Measurements from ENCODE around the gene MOB3A.

MOB3A gene

DNA sequence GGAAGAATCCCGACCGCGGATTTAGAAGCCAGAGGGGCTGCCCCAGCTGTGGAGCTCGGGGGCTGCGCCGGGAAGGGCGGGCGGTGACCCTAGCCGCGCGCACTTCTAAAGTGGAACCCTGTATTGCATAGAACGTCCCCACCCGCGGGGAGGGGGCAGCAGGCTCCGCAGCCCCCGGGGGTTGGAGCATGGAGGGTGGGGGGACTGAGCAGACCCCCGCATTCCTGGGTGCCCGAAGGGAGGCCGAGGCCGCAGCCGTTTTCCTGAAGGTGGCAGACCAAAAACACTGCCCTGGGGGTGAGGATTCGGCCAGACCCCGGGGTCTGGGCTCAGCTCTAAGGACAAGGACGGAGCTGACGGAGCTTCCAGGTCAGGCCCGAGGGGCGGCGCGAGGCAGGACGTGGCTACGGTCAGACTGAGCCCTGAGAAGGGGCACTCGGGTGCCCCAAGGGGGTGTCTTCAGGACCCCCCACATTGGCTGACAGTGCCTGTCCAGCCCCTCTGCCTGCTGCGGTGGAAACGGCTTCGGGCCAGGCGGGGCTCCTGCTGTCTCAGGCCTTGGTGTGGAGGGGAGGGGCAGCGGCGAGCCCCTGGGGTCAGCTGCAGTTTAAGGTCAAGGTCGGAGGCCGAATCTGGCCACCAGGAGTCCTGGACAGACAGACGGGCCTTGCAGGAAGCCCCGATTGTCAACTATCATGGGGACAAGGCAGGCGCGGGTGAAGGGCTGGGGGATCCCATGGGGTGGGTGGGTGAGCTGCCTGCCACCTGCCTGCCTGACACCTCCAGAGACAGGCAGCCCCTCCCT is 57.6 kb downstream of the MOB3A start:
- Histone ChIP-seq H3K27ac (no peak overlapping the region), H3K36me3 (ENCODE audit: control insufficient read depth, insufficient read depth, low read length) (no peaks in the 10 kb centered on the region), H3K4me1 (peaks cover 30% of the 10 kb centered on the region), H3K9me3 (ENCODE audit: control insufficient read depth, low read length) (no peaks in the 10 kb centered on the region), H3K27me3 (ENCODE audit: control insufficient read depth, insufficient read depth, low read length) (no peaks in the 10 kb centered on the region), H3K4me2 (ENCODE audit: low read length) (no peak overlapping the region), H2AFZ (no peak overlapping the region), H3K79me2 (peaks cover 6% of the 10 kb centered on the region), H3K9ac (no peak overlapping the region), H3K4me3 (ENCODE audit: low read depth, low read length) (no peak overlapping the region)
- TF ChIP-seq, protein P1, sequence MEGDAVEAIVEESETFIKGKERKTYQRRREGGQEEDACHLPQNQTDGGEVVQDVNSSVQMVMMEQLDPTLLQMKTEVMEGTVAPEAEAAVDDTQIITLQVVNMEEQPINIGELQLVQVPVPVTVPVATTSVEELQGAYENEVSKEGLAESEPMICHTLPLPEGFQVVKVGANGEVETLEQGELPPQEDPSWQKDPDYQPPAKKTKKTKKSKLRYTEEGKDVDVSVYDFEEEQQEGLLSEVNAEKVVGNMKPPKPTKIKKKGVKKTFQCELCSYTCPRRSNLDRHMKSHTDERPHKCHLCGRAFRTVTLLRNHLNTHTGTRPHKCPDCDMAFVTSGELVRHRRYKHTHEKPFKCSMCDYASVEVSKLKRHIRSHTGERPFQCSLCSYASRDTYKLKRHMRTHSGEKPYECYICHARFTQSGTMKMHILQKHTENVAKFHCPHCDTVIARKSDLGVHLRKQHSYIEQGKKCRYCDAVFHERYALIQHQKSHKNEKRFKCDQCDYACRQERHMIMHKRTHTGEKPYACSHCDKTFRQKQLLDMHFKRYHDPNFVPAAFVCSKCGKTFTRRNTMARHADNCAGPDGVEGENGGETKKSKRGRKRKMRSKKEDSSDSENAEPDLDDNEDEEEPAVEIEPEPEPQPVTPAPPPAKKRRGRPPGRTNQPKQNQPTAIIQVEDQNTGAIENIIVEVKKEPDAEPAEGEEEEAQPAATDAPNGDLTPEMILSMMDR (IDR thresholded peaks at IDR 0.05) = no peak

DNA sequence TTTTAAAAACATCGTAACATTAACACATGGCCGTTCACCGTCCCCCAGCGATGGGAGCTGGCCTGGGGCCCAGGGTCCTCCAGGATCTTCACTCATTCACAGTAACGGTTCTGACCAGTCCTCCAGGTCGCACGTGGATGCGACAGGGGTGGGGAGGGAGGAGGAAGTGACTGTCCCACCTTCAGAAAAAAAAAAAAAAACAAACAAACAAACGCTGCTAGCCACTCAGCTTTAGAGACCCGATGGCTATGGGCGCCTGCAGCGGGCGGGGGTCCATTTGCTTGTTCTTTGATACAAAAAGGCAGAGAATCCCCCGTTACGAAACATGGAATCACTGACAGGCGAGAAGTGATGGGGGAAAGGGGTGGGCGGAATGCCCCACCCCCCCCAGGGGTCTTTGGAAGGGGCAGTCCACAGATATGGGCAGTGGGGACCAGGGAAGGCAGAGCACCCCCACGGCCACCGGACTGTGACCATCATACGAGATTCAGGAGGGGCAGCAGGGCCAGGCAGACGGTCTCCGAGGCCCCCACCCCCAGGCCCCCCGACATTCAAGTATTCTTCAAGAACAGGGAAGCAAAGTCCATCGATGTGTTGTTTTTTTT is 58.4 kb downstream of the MOB3A start:
- Histone ChIP-seq H3K27me3 (ENCODE audit: control insufficient read depth, insufficient read depth, low read length) (no peaks in the 10 kb centered on the region), H3K79me2 (peaks cover 6% of the 10 kb centered on the region), H2AFZ (no peak overlapping the region), H3K4me3 (ENCODE audit: low read depth, low read length) (no peak overlapping the region), H3K4me1 (peaks cover 22% of the 10 kb centered on the region), H3K4me2 (ENCODE audit: low read length) (no peak overlapping the region), H3K9me3 (ENCODE audit: control insufficient read depth, low read length) (no peaks in the 10 kb centered on the region), H3K36me3 (ENCODE audit: control insufficient read depth, insufficient read depth, low read length) (no peaks in the 10 kb centered on the region), H3K27ac (no peak overlapping the region), H3K9ac (no peak overlapping the region)
- TF ChIP-seq, protein P1 (IDR thresholded peaks at IDR 0.05) = no peak

DNA sequence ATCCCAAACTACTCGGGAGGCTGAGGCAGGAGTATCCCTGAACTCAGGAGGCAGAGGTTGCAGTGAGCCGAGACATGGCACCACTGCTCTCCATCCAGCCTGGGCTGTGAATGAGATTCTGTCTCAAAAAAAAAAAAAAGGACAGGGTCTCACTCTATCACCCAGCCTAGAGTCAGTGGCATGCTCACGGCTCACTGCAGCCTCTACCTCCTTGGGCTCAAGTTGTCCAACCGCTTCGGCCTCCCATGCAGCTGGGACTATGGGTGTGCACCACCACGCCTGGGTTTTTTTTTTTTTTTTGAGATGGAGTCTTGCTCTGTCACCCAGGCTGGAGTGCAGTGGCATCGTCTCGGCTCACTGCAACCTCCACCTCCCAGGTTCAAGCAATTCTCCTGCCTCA is 59.7 kb downstream of the MOB3A start:
- no peak overlapping the region for H3K4me3 ChIP-seq (ENCODE audit: low read depth, low read length)
- H3K4me1 ChIP-seq = peaks cover 24% of the 10 kb centered on the region
- no peak overlapping the region for H3K9ac ChIP-seq
- no peak overlapping the region for H3K4me2 ChIP-seq (ENCODE audit: low read length)
- H3K9me3 ChIP-seq (ENCODE audit: control insufficient read depth, low read length) = no peaks in the 10 kb centered on the region
- TF ChIP-seq, protein P1 (IDR thresholded peaks at IDR 0.05) = no peak
- no peaks in the 10 kb centered on the region for H3K27me3 ChIP-seq (ENCODE audit: control insufficient read depth, insufficient read depth, low read length)
- H3K36me3 ChIP-seq (ENCODE audit: control insufficient read depth, insufficient read depth, low read length) = no peaks in the 10 kb centered on the region
- H3K79me2 ChIP-seq = peaks cover 3% of the 10 kb centered on the region
- no peak overlapping the region for H3K27ac ChIP-seq
- H2AFZ ChIP-seq = no peak overlapping the region

DNA sequence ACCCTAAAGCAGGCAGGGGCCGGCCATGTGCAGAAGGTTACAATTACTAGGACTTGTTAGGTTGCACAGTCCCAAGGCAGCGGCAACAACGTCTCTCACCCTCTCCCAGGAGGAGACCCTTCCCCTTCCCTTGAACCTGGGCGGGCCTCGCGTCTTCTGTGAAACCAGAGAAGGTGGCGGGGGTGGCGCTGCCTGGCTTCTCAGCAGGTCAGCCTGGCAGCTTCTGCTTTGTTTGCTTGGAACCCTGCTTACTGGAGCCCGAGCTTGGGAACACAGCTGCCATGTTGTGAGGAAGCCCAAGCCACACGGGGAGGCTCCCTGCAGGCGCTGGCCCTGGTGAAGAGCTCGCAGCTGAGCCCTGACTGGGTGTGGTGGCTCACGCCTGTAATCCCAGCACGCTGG is 60.5 kb downstream of the MOB3A start:
- H3K27me3 ChIP-seq (ENCODE audit: control insufficient read depth, insufficient read depth, low read length) = no peaks in the 10 kb centered on the region
- no peaks in the 10 kb centered on the region for H3K36me3 ChIP-seq (ENCODE audit: control insufficient read depth, insufficient read depth, low read length)
- no peak overlapping the region for H2AFZ ChIP-seq
- no peaks in the 10 kb centered on the region for H3K79me2 ChIP-seq
- TF ChIP-seq, protein P1 (IDR thresholded peaks at IDR 0.05) = no peak
- no peak overlapping the region for H3K27ac ChIP-seq
- H3K9ac ChIP-seq = no peak overlapping the region
- H3K4me2 ChIP-seq (ENCODE audit: low read length) = no peak overlapping the region
- no peak overlapping the region for H3K4me3 ChIP-seq (ENCODE audit: low read depth, low read length)
- no peaks in the 10 kb centered on the region for H3K9me3 ChIP-seq (ENCODE audit: control insufficient read depth, low read length)
- peaks cover 16% of the 10 kb centered on the region for H3K4me1 ChIP-seq

Measured in parathyroid adenoma (tissue), 2 donors.